LHCN-M2 (cell line): Measurements from ENCODE around the gene DNASE2B. TPM values are rescaled to one million over a fixed set of nuclear protein-coding genes. Genes with fewer than 3 reads are reported as not detected.
A peak's percentile ranks its signal among the peaks of the same experiment; 100 is the strongest.
"Not testable (repeated sequence)": the region's sequence is repeated elsewhere in the genome, so short reads cannot be mapped to it uniquely, and the experiment has no call there.

Experiments
- DNase-seq: peaks from one replicate; pipeline ENCODE4 v3.0.0-alpha.2; 2012; ENCODE audit warnings: low read depth
- total RNA-seq: library from RNA; depleted of rRNA; stranded (reverse); fragments of >200 nt; gene quantifications from 2 replicates; pipeline ENCODE4 v1.2.3, GENCODE V29; 2014

The DNASE2B gene
- total RNA-seq, 1 experiment from 2014 or later, result not detected

GRCh38 chr1:84410328-84411095 lies 12.2 kb downstream of the DNASE2B start:
- no peak for DNase-seq

GRCh38 chr1:84412316-84412942 lies 14.1 kb downstream of the DNASE2B start:
- peak; percentile 36 for DNase-seq

- DNase-seq, result no peak
Observed at GRCh38 chr1:84415396-84415795, 17.1 kb downstream of the DNASE2B start.

- no peak for DNase-seq
Observed at GRCh38 chr1:84422909-84423308, 24.6 kb downstream of the DNASE2B start.

- DNase-seq, result no peak
Observed at GRCh38 chr1:84424513-84425149, 26.3 kb downstream of the DNASE2B start.

GRCh38 chr1:84425150-84425896 lies 27.0 kb downstream of the DNASE2B start:
- DNase-seq, result no peak

GRCh38 chr1:84426376-84426775 lies 28.1 kb downstream of the DNASE2B start:
- no peak for DNase-seq

GRCh38 chr1:84427250-84428188 lies 29.2 kb downstream of the DNASE2B start:
- DNase-seq, result peak; percentile 29

GRCh38 chr1:84428235-84428634 lies 30.0 kb downstream of the DNASE2B start:
- no peak for DNase-seq

- no peak for DNase-seq
Observed at GRCh38 chr1:84429231-84429630, 30.9 kb downstream of the DNASE2B start.

GRCh38 chr1:84430546-84430945 lies 32.3 kb downstream of the DNASE2B start:
- no peak for DNase-seq

GRCh38 chr1:84433258-84434080 lies 35.2 kb downstream of the DNASE2B start:
- DNase-seq, result peak; percentile 76

GRCh38 chr1:84434081-84434769 lies 35.9 kb downstream of the DNASE2B start:
- no peak for DNase-seq

- no peak for DNase-seq
Observed at GRCh38 chr1:84434801-84435549, 36.7 kb downstream of the DNASE2B start.

GRCh38 chr1:84436876-84437655 lies 38.8 kb downstream of the DNASE2B start:
- DNase-seq, result no peak

- peak; percentile 85 for DNase-seq
Observed at GRCh38 chr1:84442256-84442655, 44.0 kb downstream of the DNASE2B start.

GRCh38 chr1:84442747-84443646 lies 44.7 kb downstream of the DNASE2B start:
- not testable (repeated sequence) for DNase-seq
